ENCODE measurements around the gene CNTNAP5. TPM values are rescaled to one million over a fixed set of nuclear protein-coding genes. Genes with fewer than 3 reads are reported as not detected.

The CNTNAP5 gene
- total and polyA plus RNA-seq, 3 donors from 2014 or later = 0.29 to 0.39 (median 0.31) TPM

- DNase-seq = no peak
- 20 to 61% methylated on average over 2 of the region's 2 CpGs for whole genome bisulfite sequencing, 2 donors
- H3K36me3 ChIP-seq (ENCODE audit: low read depth, missing control alignments) = no peaks in the 10 kb centered on the region
- H3K27ac ChIP-seq = no peak overlapping the region
- no peaks in the 10 kb centered on the region for H3K4me1 ChIP-seq
- no peaks in the 10 kb centered on the region for H3K9me3 ChIP-seq
- intact Hi-C loops (cut with DNase I; ENCODE audit: low total_unique reads) = no loop called here
- no peak for TF ChIP-seq POLR2A (IDR thresholded peaks at IDR 0.05)
- TF ChIP-seq, protein P1, sequence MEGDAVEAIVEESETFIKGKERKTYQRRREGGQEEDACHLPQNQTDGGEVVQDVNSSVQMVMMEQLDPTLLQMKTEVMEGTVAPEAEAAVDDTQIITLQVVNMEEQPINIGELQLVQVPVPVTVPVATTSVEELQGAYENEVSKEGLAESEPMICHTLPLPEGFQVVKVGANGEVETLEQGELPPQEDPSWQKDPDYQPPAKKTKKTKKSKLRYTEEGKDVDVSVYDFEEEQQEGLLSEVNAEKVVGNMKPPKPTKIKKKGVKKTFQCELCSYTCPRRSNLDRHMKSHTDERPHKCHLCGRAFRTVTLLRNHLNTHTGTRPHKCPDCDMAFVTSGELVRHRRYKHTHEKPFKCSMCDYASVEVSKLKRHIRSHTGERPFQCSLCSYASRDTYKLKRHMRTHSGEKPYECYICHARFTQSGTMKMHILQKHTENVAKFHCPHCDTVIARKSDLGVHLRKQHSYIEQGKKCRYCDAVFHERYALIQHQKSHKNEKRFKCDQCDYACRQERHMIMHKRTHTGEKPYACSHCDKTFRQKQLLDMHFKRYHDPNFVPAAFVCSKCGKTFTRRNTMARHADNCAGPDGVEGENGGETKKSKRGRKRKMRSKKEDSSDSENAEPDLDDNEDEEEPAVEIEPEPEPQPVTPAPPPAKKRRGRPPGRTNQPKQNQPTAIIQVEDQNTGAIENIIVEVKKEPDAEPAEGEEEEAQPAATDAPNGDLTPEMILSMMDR (IDR thresholded peaks at IDR 0.05) = no peak
- H3K27me3 ChIP-seq = no peaks in the 10 kb centered on the region
- H3K4me3 ChIP-seq = no peak overlapping the region
Observed at GRCh38 chr2:124668161-124668560, 643.1 kb downstream of the CNTNAP5 start.

- Histone ChIP-seq H3K27ac (no peak overlapping the region), H3K4me1 (no peaks in the 10 kb centered on the region), H3K4me3 (no peak overlapping the region), H3K9me3 (no peaks in the 10 kb centered on the region), H3K27me3 (no peaks in the 10 kb centered on the region), H3K36me3 (ENCODE audit: low read depth, missing control alignments) (no peaks in the 10 kb centered on the region)
- no peak for DNase-seq
- TF ChIP-seq POLR2A (IDR thresholded peaks at IDR 0.05) = no peak
- TF ChIP-seq, protein P1 (IDR thresholded peaks at IDR 0.05) = no peak
- intact Hi-C loops (cut with DNase I; ENCODE audit: low total_unique reads) = no loop called here
Observed at GRCh38 chr2:124670187-124670586, 645.1 kb downstream of the CNTNAP5 start.

- no peak overlapping the region for H3K27ac ChIP-seq
- no peaks in the 10 kb centered on the region for H3K4me1 ChIP-seq
- DNase-seq = no peak
- no peaks in the 10 kb centered on the region for H3K9me3 ChIP-seq
- TF ChIP-seq POLR2A (IDR thresholded peaks at IDR 0.05) = no peak
- TF ChIP-seq, protein P1 (IDR thresholded peaks at IDR 0.05) = no peak
- WGBS, 2 donors = 63 to 71% methylated on average over 2 of the region's 2 CpGs
- no peaks in the 10 kb centered on the region for H3K36me3 ChIP-seq (ENCODE audit: low read depth, missing control alignments)
- intact Hi-C loops (cut with DNase I; ENCODE audit: low total_unique reads) = no loop called here
- no peaks in the 10 kb centered on the region for H3K27me3 ChIP-seq
- no peak overlapping the region for H3K4me3 ChIP-seq
Observed at GRCh38 chr2:124678043-124678442, 653.0 kb downstream of the CNTNAP5 start.

DNA sequence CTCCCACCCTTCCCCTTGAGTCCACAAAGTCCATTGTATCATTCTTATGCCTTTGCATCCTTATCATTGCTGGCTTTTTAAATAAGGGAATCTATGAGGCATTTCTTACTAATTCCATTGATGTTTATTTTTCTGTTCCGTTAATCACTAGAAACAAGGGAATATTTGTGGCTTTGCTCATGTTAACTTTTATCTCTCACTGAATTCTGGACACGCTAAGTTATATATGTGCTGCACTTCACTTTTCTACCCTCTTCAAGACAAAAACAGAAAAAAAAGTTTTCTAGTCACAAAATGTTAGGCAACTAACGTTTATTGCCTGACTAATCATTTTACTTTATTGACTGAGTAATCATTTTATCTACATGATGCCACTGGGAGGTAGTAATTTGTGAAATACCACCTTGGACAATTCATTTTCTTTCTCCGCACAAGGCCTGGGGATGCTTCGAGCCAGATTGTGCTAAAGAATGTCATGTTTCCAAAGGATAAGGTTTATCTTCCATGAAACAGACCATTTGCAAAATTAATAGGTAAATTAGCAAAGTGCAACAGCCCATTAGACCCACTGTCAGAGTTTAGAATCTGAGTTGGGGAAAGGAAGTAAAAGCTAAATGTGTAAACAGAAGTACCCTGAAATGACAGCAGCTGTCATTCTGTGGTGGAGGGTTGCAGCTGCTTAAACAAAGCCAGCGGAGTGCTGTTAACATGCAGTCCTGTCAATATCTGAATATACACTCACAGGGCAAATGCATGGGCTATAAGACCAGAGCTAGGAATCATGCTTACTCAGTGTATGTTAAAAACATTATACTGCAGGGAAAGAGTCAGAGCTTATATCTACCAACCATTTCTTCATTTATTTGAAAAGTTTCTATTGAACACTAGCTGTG lies 658.7 kb downstream of the CNTNAP5 start:
- no peak for DNase-seq
- Histone ChIP-seq H3K4me1 (no peaks in the 10 kb centered on the region), H3K9me3 (no peaks in the 10 kb centered on the region), H3K27me3 (no peaks in the 10 kb centered on the region), H3K4me3 (no peak overlapping the region), H3K27ac (no peak overlapping the region), H3K36me3 (ENCODE audit: low read depth, missing control alignments) (no peaks in the 10 kb centered on the region)
- TF ChIP-seq POLR2A (IDR thresholded peaks at IDR 0.05) = no peak
- TF ChIP-seq, protein P1 (IDR thresholded peaks at IDR 0.05) = no peak
- 70 to 74% methylated on average over 6 of the region's 6 CpGs for WGBS, 2 donors
- intact Hi-C loops (cut with DNase I; ENCODE audit: low total_unique reads) = no loop called here

DNA sequence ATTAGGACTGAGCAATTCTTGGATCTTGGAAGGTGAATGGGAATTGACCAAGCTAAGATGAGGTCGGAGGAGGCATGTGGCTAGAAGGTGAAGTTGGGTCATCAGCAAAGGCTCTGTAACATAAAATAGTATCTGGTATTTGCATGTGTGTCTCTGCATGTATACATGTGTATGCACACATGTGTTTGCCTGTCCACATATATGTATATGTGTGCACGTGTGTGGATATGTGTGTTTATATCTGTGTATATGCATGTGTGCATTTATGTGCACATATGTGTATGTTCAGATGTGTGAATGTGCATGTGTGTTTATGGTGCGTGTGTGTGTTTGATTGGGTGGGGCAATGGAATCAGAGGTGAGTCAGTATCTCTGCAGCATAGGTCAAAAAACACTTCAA lies 664.3 kb downstream of the CNTNAP5 start:
- H3K9me3 ChIP-seq = no peaks in the 10 kb centered on the region
- H3K4me3 ChIP-seq = no peak overlapping the region
- no peaks in the 10 kb centered on the region for H3K36me3 ChIP-seq (ENCODE audit: low read depth, missing control alignments)
- DNase-seq = no peak
- H3K27ac ChIP-seq = no peak overlapping the region
- WGBS, 2 donors = 93 to 95% methylated on average over 3 of the region's 3 CpGs
- TF ChIP-seq POLR2A (IDR thresholded peaks at IDR 0.05) = no peak
- TF ChIP-seq, protein P1 (IDR thresholded peaks at IDR 0.05) = no peak
- no peaks in the 10 kb centered on the region for H3K4me1 ChIP-seq
- no peaks in the 10 kb centered on the region for H3K27me3 ChIP-seq
- intact Hi-C loops (cut with DNase I; ENCODE audit: low total_unique reads) = no loop called here
